ENCODE measurements around the gene MAP4K2. TPM values are rescaled to one million over a fixed set of nuclear protein-coding genes. Genes with fewer than 3 reads are reported as not detected.
A peak's percentile ranks its signal among the peaks of the same experiment; 100 is the strongest.

MAP4K2 gene
- total and polyA plus RNA-seq, 12 donors, result 6.4 to 57.7 (median 19.0) TPM

DNA sequence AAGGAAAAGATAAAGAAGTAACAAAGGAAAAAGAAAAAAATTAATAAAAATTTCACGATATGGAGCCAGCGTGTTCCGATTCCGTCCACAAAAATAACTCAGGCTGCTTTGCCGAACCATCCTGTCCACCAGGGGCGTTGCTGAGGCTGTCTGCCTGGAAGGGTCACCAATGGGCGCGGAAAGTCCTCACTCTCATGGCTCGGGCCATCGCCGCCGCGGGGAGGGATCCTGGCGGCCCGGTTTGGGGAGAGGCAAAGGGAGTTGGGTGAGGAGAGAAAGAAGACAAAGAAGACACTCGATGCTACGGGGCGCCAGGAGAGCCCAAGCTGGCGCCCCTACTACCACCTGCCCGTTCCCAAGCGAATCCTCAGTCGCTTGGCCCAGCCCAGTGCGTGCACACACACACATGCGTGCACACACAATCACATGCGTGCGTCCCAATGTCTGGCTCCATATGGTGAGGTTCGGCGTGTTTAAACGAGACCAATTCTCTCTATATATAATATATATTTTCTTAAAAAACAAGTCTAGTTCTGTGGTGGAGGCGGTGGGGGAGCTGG lies 37.6 kb downstream of the MAP4K2 start:
- Histone ChIP-seq H3K36me3 (replicated peaks in 1 of 2) (peaks cover 0 to 76% of the 10 kb centered on the region in 2 donors), H3K4me3 (no peak overlapping the region), H3K9me3 (replicated peaks in 1 of 3) (no peaks in the 10 kb centered on the region), H3K27me3 (no peaks in the 10 kb centered on the region), H3K4me1 (replicated peaks in 1 of 2) (peaks cover 27 to 61% of the 10 kb centered on the region in 2 donors), H3K27ac (peak overlapping the region in 1 of 5 donors; percentile 83)
- DNase-seq, result peak in 2 of 7 donors; percentile 31 to 48
- TF ChIP-seq POLR2A (IDR thresholded peaks at IDR 0.05), result no peak
- TF ChIP-seq CTCF (IDR thresholded peaks at IDR 0.05), result peak in 4 of 6 experiments; percentile 20 to 28 (median 24)
- WGBS, 4 donors, result 83 to 87% (median 84%) methylated on average over 30 of the region's 30 CpGs
- intact Hi-C loops (cut with DNase I), result no loop called here

GRCh38 chr11:64764753-64765152 lies 38.3 kb downstream of the MAP4K2 start:
- peak in 2 of 7 donors; percentile 15 to 19 for DNase-seq
- peaks cover 0 to 70% of the 10 kb centered on the region in 2 donors for H3K36me3 ChIP-seq (replicated peaks in 1 of 2)

GRCh38 chr11:64764040-64764611 lies 38.9 kb downstream of the MAP4K2 start:
- 34 to 48% (median 40%) methylated on average over 8 to 11 of the region's 11 CpGs for WGBS, 4 donors
- Histone ChIP-seq H3K4me1 (replicated peaks in 1 of 2) (peaks cover 27 to 71% of the 10 kb centered on the region in 2 donors), H3K36me3 (replicated peaks in 1 of 2) (peaks cover 0 to 63% of the 10 kb centered on the region in 2 donors), H3K27ac (peak overlapping the region in 4 of 5 donors; percentile 14 to 87 (median 70)), H3K4me3 (no peak overlapping the region), H3K27me3 (no peaks in the 10 kb centered on the region), H3K9me3 (replicated peaks in 1 of 3) (no peaks in the 10 kb centered on the region)
- intact Hi-C loops (cut with DNase I), result no loop called here
- DNase-seq, result peak in 2 of 7 donors; percentile 23 to 41
- no peak for TF ChIP-seq CTCF (IDR thresholded peaks at IDR 0.05)
- TF ChIP-seq POLR2A (IDR thresholded peaks at IDR 0.05), result no peak

More at GRCh38 chr11:64764753-64765152, 38.3 kb downstream of the MAP4K2 start:
- no peak for TF ChIP-seq POLR2A (IDR thresholded peaks at IDR 0.05)
- no peak for TF ChIP-seq CTCF (IDR thresholded peaks at IDR 0.05)
- Histone ChIP-seq H3K4me1 (replicated peaks in 1 of 2) (peaks cover 27 to 67% of the 10 kb centered on the region in 2 donors), H3K9me3 (replicated peaks in 1 of 3) (no peaks in the 10 kb centered on the region), H3K27me3 (no peaks in the 10 kb centered on the region), H3K27ac (peak overlapping the region in 2 of 5 donors; percentile 1 to 74), H3K4me3 (no peak overlapping the region)
- intact Hi-C loops (cut with DNase I), result no loop called here
- 74 to 80% (median 77%) methylated on average over 8 of the region's 8 CpGs for WGBS, 4 donors

DNA sequence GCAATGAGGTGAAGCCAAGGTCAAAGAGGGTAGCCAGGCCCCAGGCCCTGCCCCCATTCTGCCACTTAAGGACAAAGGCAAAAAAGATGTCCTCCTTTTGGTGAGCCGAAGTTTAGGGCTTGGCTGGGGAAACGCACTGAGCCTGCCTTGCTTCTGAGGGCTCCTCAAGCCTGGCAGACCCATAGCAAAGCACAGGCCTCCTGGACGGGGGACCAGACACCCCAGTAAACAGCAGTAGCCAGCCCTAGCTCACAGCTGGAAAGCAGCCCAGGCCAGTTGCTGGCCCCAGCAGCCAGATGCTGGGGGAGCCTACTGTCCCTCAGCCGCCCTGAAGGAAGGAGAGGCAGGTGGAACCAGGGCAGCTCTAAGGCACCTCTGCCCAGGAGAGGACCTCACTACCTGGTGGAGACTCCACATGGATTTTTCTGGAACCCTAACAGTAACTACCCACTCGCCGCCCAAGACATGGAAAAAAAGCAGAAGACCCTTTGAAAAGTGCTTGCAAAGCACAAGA lies 39.4 kb downstream of the MAP4K2 start:
- H3K9me3 ChIP-seq (replicated peaks in 1 of 3), result no peaks in the 10 kb centered on the region
- peak overlapping the region; percentile 14 to 87 (median 66) for H3K27ac ChIP-seq
- DNase-seq, result peak in 2 of 7 donors; percentile 41 to 54
- no peaks in the 10 kb centered on the region for H3K27me3 ChIP-seq
- no peak overlapping the region for H3K4me3 ChIP-seq
- no peak for TF ChIP-seq CTCF (IDR thresholded peaks at IDR 0.05)
- TF ChIP-seq POLR2A (IDR thresholded peaks at IDR 0.05), result no peak
- H3K4me1 ChIP-seq (replicated peaks in 1 of 2), result peaks cover 27 to 73% of the 10 kb centered on the region in 2 donors
- intact Hi-C loops (cut with DNase I), result no loop called here
- peaks cover 0 to 58% of the 10 kb centered on the region in 2 donors for H3K36me3 ChIP-seq (replicated peaks in 1 of 2)
- WGBS, 4 donors, result 39 to 48% (median 44%) methylated on average over 3 to 6 of the region's 6 CpGs
